ENCODE results near the gene PTPRG.

The PTPRG gene

GRCh38 chr3:61657689-61658088 is 96.3 kb downstream of the PTPRG start:
- H4K20me1 ChIP-seq (ENCODE audit: insufficient read depth, low read length): no peaks in the 10 kb centered on the region
- H3K4me1 ChIP-seq (ENCODE audit: low read length): no peaks in the 10 kb centered on the region
- H3K79me2 ChIP-seq (ENCODE audit: low read length): peaks cover 4% of the 10 kb centered on the region; the same call in 1 of the 2 replicates
- no peak overlapping the region for H3K4me3 ChIP-seq (ENCODE audit: low read length)
- H3K9me3 ChIP-seq (ENCODE audit: insufficient read depth, low read length): no peaks in the 10 kb centered on the region
- H3K9ac ChIP-seq (ENCODE audit: low read length): no peak overlapping the region
- H2AFZ ChIP-seq (ENCODE audit: low read depth, low read length): no peak overlapping the region
- no peak for TF ChIP-seq EZH2phosphoT487 (IDR thresholded peaks at IDR 0.05; ENCODE audit: low read depth)
- TF ChIP-seq CTCF (IDR thresholded peaks at IDR 0.05; ENCODE audit: low read depth, low read length): no peak
- no peak overlapping the region for H3K27ac ChIP-seq (ENCODE audit: low read length)
- H3K4me2 ChIP-seq (ENCODE audit: low read length): no peak overlapping the region
- no peaks in the 10 kb centered on the region for H3K36me3 ChIP-seq (replicated peaks; ENCODE audit: low read depth, low read length)
- H3K27me3 ChIP-seq (ENCODE audit: low read depth, low read length): no peaks in the 10 kb centered on the region

GRCh38 chr3:61662861-61663260 is 101.5 kb downstream of the PTPRG start:
- no peaks in the 10 kb centered on the region for H3K27me3 ChIP-seq (ENCODE audit: low read depth, low read length)
- H3K36me3 ChIP-seq (replicated peaks; ENCODE audit: low read depth, low read length): no peaks in the 10 kb centered on the region
- no peak overlapping the region for H2AFZ ChIP-seq (ENCODE audit: low read depth, low read length)
- H3K9me3 ChIP-seq (ENCODE audit: insufficient read depth, low read length): no peaks in the 10 kb centered on the region
- no peak overlapping the region for H3K27ac ChIP-seq (ENCODE audit: low read length)
- H4K20me1 ChIP-seq (ENCODE audit: insufficient read depth, low read length): no peaks in the 10 kb centered on the region
- TF ChIP-seq EZH2phosphoT487 (IDR thresholded peaks at IDR 0.05; ENCODE audit: low read depth) (no peak), CTCF (IDR thresholded peaks at IDR 0.05; ENCODE audit: low read depth, low read length) (no peak)
- H3K4me1 ChIP-seq (ENCODE audit: low read length): no peaks in the 10 kb centered on the region
- peaks cover under 1% of the 10 kb centered on the region; the same call in 1 of the 2 replicates for H3K79me2 ChIP-seq (ENCODE audit: low read length)
- H3K4me3 ChIP-seq (ENCODE audit: low read length): no peak overlapping the region
- H3K9ac ChIP-seq (ENCODE audit: low read length): no peak overlapping the region
- no peak overlapping the region for H3K4me2 ChIP-seq (ENCODE audit: low read length)

- Histone ChIP-seq H3K4me2 (ENCODE audit: low read length) (no peak overlapping the region), H2AFZ (ENCODE audit: low read depth, low read length) (no peak overlapping the region), H3K9ac (ENCODE audit: low read length) (no peak overlapping the region), H3K4me3 (ENCODE audit: low read length) (no peak overlapping the region), H3K27ac (ENCODE audit: low read length) (no peak overlapping the region), H3K27me3 (ENCODE audit: low read depth, low read length) (no peaks in the 10 kb centered on the region), H4K20me1 (ENCODE audit: insufficient read depth, low read length) (no peaks in the 10 kb centered on the region), H3K4me1 (ENCODE audit: low read length) (peaks cover 6% of the 10 kb centered on the region), H3K36me3 (replicated peaks; ENCODE audit: low read depth, low read length) (no peaks in the 10 kb centered on the region), H3K9me3 (ENCODE audit: insufficient read depth, low read length) (no peaks in the 10 kb centered on the region), H3K79me2 (ENCODE audit: low read length) (no peaks in the 10 kb centered on the region)
- no peak for TF ChIP-seq EZH2phosphoT487 (IDR thresholded peaks at IDR 0.05; ENCODE audit: low read depth)
- no peak for TF ChIP-seq CTCF (IDR thresholded peaks at IDR 0.05; ENCODE audit: low read depth, low read length)
Measured at GRCh38 chr3:61663356-61664104, 102.2 kb downstream of the PTPRG start.

- H3K27ac ChIP-seq (ENCODE audit: low read length): no peak overlapping the region
- no peak overlapping the region for H3K4me3 ChIP-seq (ENCODE audit: low read length)
- no peaks in the 10 kb centered on the region for H4K20me1 ChIP-seq (ENCODE audit: insufficient read depth, low read length)
- H3K4me2 ChIP-seq (ENCODE audit: low read length): no peak overlapping the region
- no peaks in the 10 kb centered on the region for H3K79me2 ChIP-seq (ENCODE audit: low read length)
- no peak overlapping the region for H3K9ac ChIP-seq (ENCODE audit: low read length)
- no peaks in the 10 kb centered on the region for H3K36me3 ChIP-seq (replicated peaks; ENCODE audit: low read depth, low read length)
- TF ChIP-seq EZH2phosphoT487 (IDR thresholded peaks at IDR 0.05; ENCODE audit: low read depth) (no peak), CTCF (IDR thresholded peaks at IDR 0.05; ENCODE audit: low read depth, low read length) (no peak)
- no peaks in the 10 kb centered on the region for H3K9me3 ChIP-seq (ENCODE audit: insufficient read depth, low read length)
- no peaks in the 10 kb centered on the region for H3K27me3 ChIP-seq (ENCODE audit: low read depth, low read length)
- H2AFZ ChIP-seq (ENCODE audit: low read depth, low read length): no peak overlapping the region
- peaks cover 11% of the 10 kb centered on the region for H3K4me1 ChIP-seq (ENCODE audit: low read length)
Measured at GRCh38 chr3:61664105-61664482, 102.7 kb downstream of the PTPRG start.

Measured in OCI-LY3 (cell line).